OCI-LY3 (cell line): Measurements from ENCODE around the gene EIF4G3.

Source experiments
- H2AFZ ChIP-seq: fragments of 200-600, 300-600 bp; shearing (Covaris generic); 2 replicates; pipeline ENCODE4 v1.6.0; 2014; ENCODE audit warnings: antibody characterized with exemption, low read depth, low read length
- H3K27ac ChIP-seq: fragments of 200-600, 300-600 bp; sonication (generic); 2 replicates; pipeline ENCODE4 v1.5.1; 2014; ENCODE audit warnings: mild to moderate bottlenecking, low read length, moderate library complexity, mixed read lengths
- H3K27me3 ChIP-seq: fragments of 200-600, 300-600 bp; sonication (generic); 2 replicates; pipeline ENCODE4 v1.6.1; 2014; ENCODE audit warnings: low read depth, low read length, mixed read lengths
- H3K36me3 ChIP-seq: fragments of 200-600, 300-600 bp; sonication (generic); replicated peaks from 2 replicates; pipeline ENCODE3; 2014; ENCODE audit warnings: low read depth, low read length, mixed read lengths
- H3K4me1 ChIP-seq: fragments of 300-600, 200-600 bp; sonication (generic); 2 replicates; pipeline ENCODE4 v1.6.1; 2014; ENCODE audit warnings: low read length, mixed read lengths
- H3K4me2 ChIP-seq: fragments of 200-600, 300-600 bp; sonication (generic); 2 replicates; pipeline ENCODE4 v1.6.1; 2014; ENCODE audit warnings: low read length, mixed read lengths
- H3K4me3 ChIP-seq: fragments of 300-600, 200-600 bp; sonication (generic); 2 replicates; pipeline ENCODE4 v1.5.1; 2014; ENCODE audit warnings: antibody characterized with exemption, mild to moderate bottlenecking, low read length, moderate library complexity
- H3K79me2 ChIP-seq: fragments of 300-600, 200-600 bp; shearing (Covaris generic); 2 replicates; pipeline ENCODE4 v1.6.1; 2014; ENCODE audit warnings: mild to moderate bottlenecking, low read length, mixed read lengths
- H3K9ac ChIP-seq: fragments of 300-600, 200-600 bp; shearing (Covaris generic); 2 replicates; pipeline ENCODE4 v1.6.0; 2014; ENCODE audit warnings: mild to moderate bottlenecking, low read length, moderate library complexity
- H3K9me3 ChIP-seq: fragments of 200-600, 300-600 bp; shearing (Covaris generic); 2 replicates; pipeline ENCODE4 v1.6.1; 2014; ENCODE audit warnings: low read length, mixed read lengths; ENCODE audit not compliant: insufficient read depth
- H4K20me1 ChIP-seq: fragments of 200-600, 300-600 bp; sonication (generic); 2 replicates; pipeline ENCODE4 v1.6.1; 2016; ENCODE audit warnings: low read length, mixed read lengths; ENCODE audit not compliant: insufficient read depth
- CTCF ChIP-seq: fragments of 200-600, 300-600 bp; sonication (generic); IDR thresholded peaks from 2 replicates; pipeline ENCODE4 v1.5.1; 2014; ENCODE audit warnings: antibody characterized with exemption, low read length, low read depth
- EZH2phosphoT487 ChIP-seq: fragments of 200-600 bp; shearing (Covaris generic); IDR thresholded peaks from 2 replicates; pipeline ENCODE4 v1.6.1; 2018; ENCODE audit warnings: antibody characterized with exemption, mixed run types, low read depth

The EIF4G3 gene

GRCh38 chr1:20893931-20894330 is 282.8 kb downstream of the EIF4G3 start:
- Histone ChIP-seq H3K79me2 (no peaks in the 10 kb centered on the region), H3K9ac (no peak overlapping the region), H3K9me3 (no peaks in the 10 kb centered on the region), H4K20me1 (no peaks in the 10 kb centered on the region), H3K4me2 (no peak overlapping the region), H3K27ac (no peak overlapping the region), H3K27me3 (no peaks in the 10 kb centered on the region), H3K36me3 (no peaks in the 10 kb centered on the region), H3K4me1 (no peaks in the 10 kb centered on the region), H3K4me3 (no peak overlapping the region), H2AFZ (no peak overlapping the region)
- TF ChIP-seq EZH2phosphoT487 (no peak), CTCF (no peak)

GRCh38 chr1:20891091-20891490 is 285.6 kb downstream of the EIF4G3 start:
- H3K4me1 ChIP-seq = no peaks in the 10 kb centered on the region
- H3K9ac ChIP-seq = no peak overlapping the region
- no peak overlapping the region for H3K4me2 ChIP-seq
- no peak for TF ChIP-seq EZH2phosphoT487
- no peak for TF ChIP-seq CTCF
- H3K36me3 ChIP-seq = no peaks in the 10 kb centered on the region
- no peak overlapping the region for H2AFZ ChIP-seq
- H3K4me3 ChIP-seq = no peak overlapping the region
- no peaks in the 10 kb centered on the region for H3K9me3 ChIP-seq
- no peak overlapping the region for H3K27ac ChIP-seq
- H3K27me3 ChIP-seq = no peaks in the 10 kb centered on the region
- no peaks in the 10 kb centered on the region for H3K79me2 ChIP-seq
- H4K20me1 ChIP-seq = no peaks in the 10 kb centered on the region

GRCh38 chr1:20887246-20887645 is 289.5 kb downstream of the EIF4G3 start:
- Histone ChIP-seq H3K4me3 (no peak overlapping the region), H3K9ac (no peak overlapping the region), H3K4me1 (no peaks in the 10 kb centered on the region), H3K9me3 (no peaks in the 10 kb centered on the region), H3K27me3 (no peaks in the 10 kb centered on the region), H3K4me2 (no peak overlapping the region), H4K20me1 (no peaks in the 10 kb centered on the region), H3K36me3 (no peaks in the 10 kb centered on the region), H3K79me2 (no peaks in the 10 kb centered on the region), H2AFZ (no peak overlapping the region), H3K27ac (no peak overlapping the region)
- TF ChIP-seq EZH2phosphoT487 (no peak), CTCF (no peak)

GRCh38 chr1:20885121-20885520 is 291.6 kb downstream of the EIF4G3 start:
- H3K36me3 ChIP-seq = no peaks in the 10 kb centered on the region
- H3K27me3 ChIP-seq = no peaks in the 10 kb centered on the region
- no peaks in the 10 kb centered on the region for H3K4me1 ChIP-seq
- H3K27ac ChIP-seq = no peak overlapping the region
- no peak overlapping the region for H3K4me2 ChIP-seq
- no peak overlapping the region for H3K4me3 ChIP-seq
- H2AFZ ChIP-seq = no peak overlapping the region
- H3K9ac ChIP-seq = no peak overlapping the region
- H4K20me1 ChIP-seq = no peaks in the 10 kb centered on the region
- H3K79me2 ChIP-seq = no peaks in the 10 kb centered on the region
- no peaks in the 10 kb centered on the region for H3K9me3 ChIP-seq
- TF ChIP-seq CTCF (no peak), EZH2phosphoT487 (no peak)
